ENCODE results near the gene CDH12. TPM values are rescaled to one million over a fixed set of nuclear protein-coding genes. Genes with fewer than 3 reads are reported as not detected.

The CDH12 gene
- polyA plus RNA-seq, 2 donors: 0.01 TPM; not detected in 1

- WGBS, 2 donors: 67 to 75% methylated on average over 5 of the region's 5 CpGs
- Histone ChIP-seq H3K27ac (ENCODE audit: low read depth in 2 of 2, low read length in 1 of 2) (no peak overlapping the region), H3K27me3 (ENCODE audit: control insufficient read depth in 1 of 2, insufficient read depth in 2 of 2, low read length in 2 of 2) (no peaks in the 10 kb centered on the region)
Observed at GRCh38 chr5:22102823-22103359, 750.3 kb downstream of the CDH12 start.

GRCh38 chr5:22088517-22088916 lies 764.6 kb downstream of the CDH12 start:
- no peaks in the 10 kb centered on the region for H3K27me3 ChIP-seq (ENCODE audit: control insufficient read depth in 1 of 2, insufficient read depth in 2 of 2, low read length in 2 of 2)
- 79 to 83% methylated on average over 2 of the region's 2 CpGs for WGBS, 2 donors
- no peaks in the 10 kb centered on the region for H3K4me1 ChIP-seq (ENCODE audit: control insufficient read depth in 2 of 2, insufficient read depth in 2 of 2, low read length in 1 of 2)
- no peaks in the 10 kb centered on the region for H3K36me3 ChIP-seq (ENCODE audit: control insufficient read depth in 2 of 2, insufficient read depth in 2 of 2, low read length in 1 of 2)
- H3K4me3 ChIP-seq (ENCODE audit: low read depth in 1 of 2, low read length in 2 of 2): no peak overlapping the region
- no peaks in the 10 kb centered on the region for H3K9me3 ChIP-seq (ENCODE audit: control insufficient read depth in 2 of 2, insufficient read depth in 1 of 2, low read depth in 1 of 2, low read length in 1 of 2)
- no peak overlapping the region for H3K27ac ChIP-seq (ENCODE audit: low read depth in 2 of 2, low read length in 1 of 2)

More at GRCh38 chr5:22102823-22103359, 750.3 kb downstream of the CDH12 start:
- H3K36me3 ChIP-seq (ENCODE audit: control insufficient read depth in 2 of 2, insufficient read depth in 2 of 2, low read length in 1 of 2): no peaks in the 10 kb centered on the region
- H3K4me3 ChIP-seq (ENCODE audit: low read depth in 1 of 2, low read length in 2 of 2): no peak overlapping the region
- H3K4me1 ChIP-seq (ENCODE audit: control insufficient read depth in 2 of 2, insufficient read depth in 2 of 2, low read length in 1 of 2): no peaks in the 10 kb centered on the region
- no peaks in the 10 kb centered on the region for H3K9me3 ChIP-seq (ENCODE audit: control insufficient read depth in 2 of 2, insufficient read depth in 1 of 2, low read depth in 1 of 2, low read length in 1 of 2)

- H3K4me1 ChIP-seq (ENCODE audit: control insufficient read depth in 2 of 2, insufficient read depth in 2 of 2, low read length in 1 of 2): no peaks in the 10 kb centered on the region
- H3K9me3 ChIP-seq (ENCODE audit: control insufficient read depth in 2 of 2, insufficient read depth in 1 of 2, low read depth in 1 of 2, low read length in 1 of 2): no peaks in the 10 kb centered on the region
- H3K4me3 ChIP-seq (ENCODE audit: low read depth in 1 of 2, low read length in 2 of 2): no peak overlapping the region
- no peaks in the 10 kb centered on the region for H3K27me3 ChIP-seq (ENCODE audit: control insufficient read depth in 1 of 2, insufficient read depth in 2 of 2, low read length in 2 of 2)
- 27 to 36% methylated on average over 3 of the region's 3 CpGs for WGBS, 2 donors
- no peak overlapping the region for H3K27ac ChIP-seq (ENCODE audit: low read depth in 2 of 2, low read length in 1 of 2)
- no peaks in the 10 kb centered on the region for H3K36me3 ChIP-seq (ENCODE audit: control insufficient read depth in 2 of 2, insufficient read depth in 2 of 2, low read length in 1 of 2)
Observed at GRCh38 chr5:22079566-22079965, 773.6 kb downstream of the CDH12 start.

GRCh38 chr5:22079002-22079401 lies 774.1 kb downstream of the CDH12 start:
- Histone ChIP-seq H3K4me1 (ENCODE audit: control insufficient read depth in 2 of 2, insufficient read depth in 2 of 2, low read length in 1 of 2) (no peaks in the 10 kb centered on the region), H3K36me3 (ENCODE audit: control insufficient read depth in 2 of 2, insufficient read depth in 2 of 2, low read length in 1 of 2) (no peaks in the 10 kb centered on the region), H3K9me3 (ENCODE audit: control insufficient read depth in 2 of 2, insufficient read depth in 1 of 2, low read depth in 1 of 2, low read length in 1 of 2) (no peaks in the 10 kb centered on the region), H3K27me3 (ENCODE audit: control insufficient read depth in 1 of 2, insufficient read depth in 2 of 2, low read length in 2 of 2) (no peaks in the 10 kb centered on the region), H3K27ac (ENCODE audit: low read depth in 2 of 2, low read length in 1 of 2) (no peak overlapping the region), H3K4me3 (ENCODE audit: low read depth in 1 of 2, low read length in 2 of 2) (no peak overlapping the region)

GRCh38 chr5:22076586-22076985 lies 776.6 kb downstream of the CDH12 start:
- 78 to 80% methylated on average over 3 of the region's 3 CpGs for WGBS, 2 donors
- H3K4me1 ChIP-seq (ENCODE audit: control insufficient read depth in 2 of 2, insufficient read depth in 2 of 2, low read length in 1 of 2): no peaks in the 10 kb centered on the region

GRCh38 chr5:22070186-22070728 lies 782.9 kb downstream of the CDH12 start:
- 55 to 65% methylated on average over 3 of the region's 3 CpGs for WGBS, 2 donors
- Histone ChIP-seq H3K36me3 (ENCODE audit: control insufficient read depth in 2 of 2, insufficient read depth in 2 of 2, low read length in 1 of 2) (no peaks in the 10 kb centered on the region), H3K4me1 (ENCODE audit: control insufficient read depth in 2 of 2, insufficient read depth in 2 of 2, low read length in 1 of 2) (no peaks in the 10 kb centered on the region), H3K9me3 (ENCODE audit: control insufficient read depth in 2 of 2, insufficient read depth in 1 of 2, low read depth in 1 of 2, low read length in 1 of 2) (no peaks in the 10 kb centered on the region), H3K27me3 (ENCODE audit: control insufficient read depth in 1 of 2, insufficient read depth in 2 of 2, low read length in 2 of 2) (no peaks in the 10 kb centered on the region), H3K4me3 (ENCODE audit: low read depth in 1 of 2, low read length in 2 of 2) (no peak overlapping the region), H3K27ac (ENCODE audit: low read depth in 2 of 2, low read length in 1 of 2) (no peak overlapping the region)

More at GRCh38 chr5:22076586-22076985, 776.6 kb downstream of the CDH12 start:
- Histone ChIP-seq H3K36me3 (ENCODE audit: control insufficient read depth in 2 of 2, insufficient read depth in 2 of 2, low read length in 1 of 2) (no peaks in the 10 kb centered on the region), H3K9me3 (ENCODE audit: control insufficient read depth in 2 of 2, insufficient read depth in 1 of 2, low read depth in 1 of 2, low read length in 1 of 2) (no peaks in the 10 kb centered on the region), H3K27me3 (ENCODE audit: control insufficient read depth in 1 of 2, insufficient read depth in 2 of 2, low read length in 2 of 2) (no peaks in the 10 kb centered on the region), H3K4me3 (ENCODE audit: low read depth in 1 of 2, low read length in 2 of 2) (no peak overlapping the region), H3K27ac (ENCODE audit: low read depth in 2 of 2, low read length in 1 of 2) (no peak overlapping the region)

- Histone ChIP-seq H3K4me1 (ENCODE audit: control insufficient read depth in 2 of 2, insufficient read depth in 2 of 2, low read length in 1 of 2) (no peaks in the 10 kb centered on the region), H3K9me3 (ENCODE audit: control insufficient read depth in 2 of 2, insufficient read depth in 1 of 2, low read depth in 1 of 2, low read length in 1 of 2) (no peaks in the 10 kb centered on the region), H3K27ac (ENCODE audit: low read depth in 2 of 2, low read length in 1 of 2) (no peak overlapping the region), H3K36me3 (ENCODE audit: control insufficient read depth in 2 of 2, insufficient read depth in 2 of 2, low read length in 1 of 2) (no peaks in the 10 kb centered on the region), H3K27me3 (ENCODE audit: control insufficient read depth in 1 of 2, insufficient read depth in 2 of 2, low read length in 2 of 2) (no peaks in the 10 kb centered on the region), H3K4me3 (ENCODE audit: low read depth in 1 of 2, low read length in 2 of 2) (no peak overlapping the region)
- WGBS, 2 donors: 50 to 58% methylated on average over 4 of the region's 4 CpGs
Observed at GRCh38 chr5:22063717-22064116, 789.4 kb downstream of the CDH12 start.

- Histone ChIP-seq H3K36me3 (ENCODE audit: control insufficient read depth in 2 of 2, insufficient read depth in 2 of 2, low read length in 1 of 2) (no peaks in the 10 kb centered on the region), H3K4me3 (ENCODE audit: low read depth in 1 of 2, low read length in 2 of 2) (no peak overlapping the region), H3K9me3 (ENCODE audit: control insufficient read depth in 2 of 2, insufficient read depth in 1 of 2, low read depth in 1 of 2, low read length in 1 of 2) (no peaks in the 10 kb centered on the region), H3K4me1 (ENCODE audit: control insufficient read depth in 2 of 2, insufficient read depth in 2 of 2, low read length in 1 of 2) (no peaks in the 10 kb centered on the region), H3K27ac (ENCODE audit: low read depth in 2 of 2, low read length in 1 of 2) (no peak overlapping the region), H3K27me3 (ENCODE audit: control insufficient read depth in 1 of 2, insufficient read depth in 2 of 2, low read length in 2 of 2) (no peaks in the 10 kb centered on the region)
- 41 to 56% methylated on average over 1 of the region's 1 CpG for WGBS, 2 donors
Observed at GRCh38 chr5:22058620-22059019, 794.5 kb downstream of the CDH12 start.

GRCh38 chr5:22057012-22057411 lies 796.1 kb downstream of the CDH12 start:
- Histone ChIP-seq H3K9me3 (ENCODE audit: control insufficient read depth in 2 of 2, insufficient read depth in 1 of 2, low read depth in 1 of 2, low read length in 1 of 2) (no peaks in the 10 kb centered on the region), H3K36me3 (ENCODE audit: control insufficient read depth in 2 of 2, insufficient read depth in 2 of 2, low read length in 1 of 2) (no peaks in the 10 kb centered on the region), H3K27me3 (ENCODE audit: control insufficient read depth in 1 of 2, insufficient read depth in 2 of 2, low read length in 2 of 2) (no peaks in the 10 kb centered on the region), H3K4me1 (ENCODE audit: control insufficient read depth in 2 of 2, insufficient read depth in 2 of 2, low read length in 1 of 2) (no peaks in the 10 kb centered on the region), H3K4me3 (ENCODE audit: low read depth in 1 of 2, low read length in 2 of 2) (no peak overlapping the region), H3K27ac (ENCODE audit: low read depth in 2 of 2, low read length in 1 of 2) (no peak overlapping the region)

- Histone ChIP-seq H3K4me3 (ENCODE audit: low read depth in 1 of 2, low read length in 2 of 2) (no peak overlapping the region), H3K4me1 (ENCODE audit: control insufficient read depth in 2 of 2, insufficient read depth in 2 of 2, low read length in 1 of 2) (no peaks in the 10 kb centered on the region), H3K27me3 (ENCODE audit: control insufficient read depth in 1 of 2, insufficient read depth in 2 of 2, low read length in 2 of 2) (no peaks in the 10 kb centered on the region), H3K36me3 (ENCODE audit: control insufficient read depth in 2 of 2, insufficient read depth in 2 of 2, low read length in 1 of 2) (no peaks in the 10 kb centered on the region), H3K9me3 (ENCODE audit: control insufficient read depth in 2 of 2, insufficient read depth in 1 of 2, low read depth in 1 of 2, low read length in 1 of 2) (no peaks in the 10 kb centered on the region), H3K27ac (ENCODE audit: low read depth in 2 of 2, low read length in 1 of 2) (no peak overlapping the region)
- WGBS, 2 donors: 81 to 88% methylated on average over 4 of the region's 4 CpGs
Observed at GRCh38 chr5:22056601-22057000, 796.5 kb downstream of the CDH12 start.

Data from esophagus (tissue), 2 donors.